HUES6 (cell line): ENCODE results near the gene RYR1.
"Not testable (repeated sequence)": the region's sequence is repeated elsewhere in the genome, so short reads cannot be mapped to it uniquely, and the experiment has no call there.

Experiments
- H3K27ac ChIP-seq: 2 replicates; pipeline ENCODE4 v1.7.0; 2013; ENCODE audit warnings: low read depth, mild to moderate bottlenecking, low read length, inconsistent platforms
- H3K27me3 ChIP-seq: 2 replicates; pipeline ENCODE4 v1.6.1; 2013; ENCODE audit warnings: low read length; ENCODE audit not compliant: control insufficient read depth, insufficient read depth
- H3K36me3 ChIP-seq: 2 replicates; pipeline ENCODE4 v1.6.1; 2013; ENCODE audit warnings: low read length; ENCODE audit not compliant: control insufficient read depth, insufficient read depth
- H3K4me1 ChIP-seq: 2 replicates; pipeline ENCODE4 v1.6.1; 2013; ENCODE audit warnings: low read length; ENCODE audit not compliant: control insufficient read depth, insufficient read depth
- H3K4me3 ChIP-seq: 2 replicates; pipeline ENCODE4 v1.5.1; 2013; ENCODE audit warnings: low read depth, low read length
- H3K9ac ChIP-seq: one replicate; pipeline ENCODE4 v1.6.1; 2013; ENCODE audit warnings: mild to moderate bottlenecking, low read length
- H3K9me3 ChIP-seq: 2 replicates; pipeline ENCODE4 v1.6.1; 2013; ENCODE audit warnings: low read depth, low read length; ENCODE audit not compliant: control insufficient read depth, insufficient read depth

Gene RYR1

DNA sequence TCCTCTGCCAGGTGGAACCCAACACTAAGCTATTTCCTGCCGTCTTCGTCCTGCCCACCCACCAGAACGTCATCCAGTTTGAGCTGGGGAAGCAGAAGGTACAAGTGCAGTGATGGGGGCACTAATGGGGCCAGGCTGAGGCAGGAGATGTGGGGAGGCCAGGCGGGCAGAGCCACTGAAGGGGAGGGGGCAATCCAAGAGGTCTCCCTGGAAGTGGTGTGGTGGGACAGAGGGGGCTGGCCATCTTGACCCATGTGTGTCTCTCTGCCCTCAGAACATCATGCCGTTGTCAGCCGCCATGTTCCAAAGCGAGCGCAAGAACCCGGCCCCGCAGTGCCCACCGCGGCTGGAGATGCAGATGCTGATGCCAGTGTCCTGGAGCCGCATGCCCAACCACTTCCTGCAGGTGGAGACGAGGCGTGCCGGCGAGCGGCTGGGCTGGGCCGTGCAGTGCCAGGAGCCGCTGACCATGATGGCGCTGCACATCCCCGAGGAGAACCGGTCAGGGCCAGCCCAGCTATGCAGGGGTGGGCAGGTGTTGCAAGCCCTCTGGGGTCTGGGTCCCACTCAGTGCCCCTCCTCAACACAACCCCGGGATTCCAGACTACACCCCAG, 49.6 kb downstream of the RYR1 start:
- H3K27me3 ChIP-seq, result no peaks in the 10 kb centered on the region
- H3K9me3 ChIP-seq, result no peaks in the 10 kb centered on the region
- H3K36me3 ChIP-seq, result peaks cover 39% of the 10 kb centered on the region
- no peak overlapping the region for H3K9ac ChIP-seq
- H3K4me3 ChIP-seq, result no peak overlapping the region
- H3K27ac ChIP-seq, result no peak overlapping the region
- no peaks in the 10 kb centered on the region for H3K4me1 ChIP-seq

DNA sequence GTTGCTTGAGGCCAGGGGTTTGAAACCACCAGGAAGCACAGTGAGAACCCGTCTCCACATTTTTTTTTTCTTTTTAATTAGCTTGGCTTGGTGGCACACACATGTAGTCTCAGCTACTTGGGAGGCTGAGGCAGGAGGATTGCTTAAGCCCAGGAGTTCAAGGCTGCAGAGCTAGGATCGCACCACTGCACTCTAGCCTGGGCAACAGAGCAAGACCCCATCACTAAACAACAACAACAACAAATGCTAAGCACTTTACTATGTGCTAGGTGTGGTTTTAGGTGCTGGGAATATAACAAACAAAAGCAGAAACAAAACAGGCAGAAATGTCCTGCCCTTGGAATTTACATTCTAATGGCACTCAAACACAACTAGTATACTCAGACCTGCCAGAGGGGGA, 51.3 kb downstream of the RYR1 start:
- Histone ChIP-seq H3K27me3 (no peaks in the 10 kb centered on the region), H3K36me3 (peaks cover 47% of the 10 kb centered on the region), H3K9me3 (no peaks in the 10 kb centered on the region), H3K4me1 (no peaks in the 10 kb centered on the region), H3K4me3 (no peak overlapping the region), H3K27ac (no peak overlapping the region), H3K9ac (no peak overlapping the region)

DNA sequence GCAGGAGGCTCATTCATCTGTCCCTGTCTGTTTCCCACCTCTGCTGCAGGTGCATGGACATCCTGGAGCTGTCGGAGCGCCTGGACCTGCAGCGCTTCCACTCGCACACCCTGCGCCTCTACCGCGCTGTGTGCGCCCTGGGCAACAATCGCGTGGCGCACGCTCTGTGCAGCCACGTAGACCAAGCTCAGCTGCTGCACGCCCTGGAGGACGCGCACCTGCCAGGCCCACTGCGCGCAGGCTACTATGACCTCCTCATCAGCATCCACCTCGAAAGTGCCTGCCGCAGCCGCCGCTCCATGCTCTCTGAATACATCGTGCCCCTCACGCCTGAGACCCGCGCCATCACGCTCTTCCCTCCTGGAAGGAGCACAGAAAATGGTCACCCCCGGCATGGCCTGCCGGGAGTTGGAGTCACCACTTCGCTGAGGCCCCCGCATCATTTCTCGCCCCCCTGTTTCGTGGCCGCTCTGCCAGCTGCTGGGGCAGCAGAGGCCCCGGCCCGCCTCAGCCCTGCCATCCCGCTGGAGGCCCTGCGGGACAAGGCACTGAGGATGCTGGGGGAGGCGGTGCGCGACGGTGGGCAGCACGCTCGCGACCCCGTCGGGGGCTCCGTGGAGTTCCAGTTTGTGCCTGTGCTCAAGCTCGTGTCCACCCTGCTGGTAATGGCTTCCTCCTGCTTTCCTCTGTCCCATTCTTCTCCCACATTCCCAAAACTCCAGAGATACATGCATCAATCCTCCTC, 52.2 kb downstream of the RYR1 start:
- Histone ChIP-seq H3K27ac (no peak overlapping the region), H3K4me3 (no peak overlapping the region), H3K36me3 (peaks cover 57% of the 10 kb centered on the region), H3K4me1 (no peaks in the 10 kb centered on the region), H3K9me3 (no peaks in the 10 kb centered on the region), H3K9ac (no peak overlapping the region), H3K27me3 (no peaks in the 10 kb centered on the region)

DNA sequence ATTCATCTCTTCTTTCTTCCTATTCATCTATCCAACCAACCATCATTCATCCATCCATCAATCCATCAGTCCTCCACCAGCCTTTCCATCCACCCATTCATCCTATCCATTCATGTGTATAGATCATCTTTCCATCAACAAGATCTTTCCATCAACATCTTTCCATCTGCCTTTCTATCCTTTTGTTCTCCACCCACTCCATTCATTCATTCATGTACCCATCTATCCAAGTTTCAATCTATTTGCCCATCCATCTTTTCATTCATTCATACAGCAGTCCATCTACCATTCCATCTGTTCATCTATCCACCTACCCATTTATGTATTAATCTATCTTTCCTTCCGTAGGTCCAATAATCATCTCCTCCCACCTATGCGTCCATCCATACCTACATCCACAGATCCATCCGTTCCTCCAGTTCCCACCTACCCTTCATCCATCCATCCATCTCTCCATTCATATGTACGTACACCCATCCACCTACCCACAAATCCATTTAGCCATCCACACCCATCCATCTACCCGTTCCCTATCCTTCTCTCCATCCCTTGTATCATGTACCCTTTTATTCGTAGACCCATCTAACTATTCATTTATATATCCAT, 53.3 kb downstream of the RYR1 start:
- Histone ChIP-seq H3K27me3 (no peaks in the 10 kb centered on the region), H3K27ac (no peak overlapping the region), H3K4me1 (no peaks in the 10 kb centered on the region), H3K4me3 (no peak overlapping the region), H3K9ac (no peak overlapping the region), H3K36me3 (peaks cover 64% of the 10 kb centered on the region), H3K9me3 (no peaks in the 10 kb centered on the region)

DNA sequence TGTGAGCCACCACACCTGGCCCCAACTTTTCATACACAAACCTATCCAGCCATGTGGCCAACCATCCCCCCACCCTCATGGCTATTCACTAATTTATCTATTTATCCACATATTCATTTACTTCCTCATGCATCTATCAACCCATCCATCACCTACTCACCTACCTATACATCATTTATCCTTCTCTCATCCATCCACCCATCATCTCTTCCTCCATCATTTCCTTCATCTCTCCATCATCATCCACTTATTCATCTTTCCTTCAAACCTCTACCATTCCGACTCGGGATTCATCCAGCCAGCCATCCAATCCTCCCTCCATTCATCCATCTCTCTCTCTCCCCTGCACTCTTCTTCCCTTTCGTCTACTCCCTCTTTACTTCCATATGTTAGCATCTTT, 54.6 kb downstream of the RYR1 start:
- Histone ChIP-seq H3K27me3 (no peaks in the 10 kb centered on the region), H3K4me3 (no peak overlapping the region), H3K9ac (no peak overlapping the region), H3K36me3 (peaks cover 60% of the 10 kb centered on the region), H3K27ac (no peak overlapping the region), H3K9me3 (no peaks in the 10 kb centered on the region), H3K4me1 (no peaks in the 10 kb centered on the region)

DNA sequence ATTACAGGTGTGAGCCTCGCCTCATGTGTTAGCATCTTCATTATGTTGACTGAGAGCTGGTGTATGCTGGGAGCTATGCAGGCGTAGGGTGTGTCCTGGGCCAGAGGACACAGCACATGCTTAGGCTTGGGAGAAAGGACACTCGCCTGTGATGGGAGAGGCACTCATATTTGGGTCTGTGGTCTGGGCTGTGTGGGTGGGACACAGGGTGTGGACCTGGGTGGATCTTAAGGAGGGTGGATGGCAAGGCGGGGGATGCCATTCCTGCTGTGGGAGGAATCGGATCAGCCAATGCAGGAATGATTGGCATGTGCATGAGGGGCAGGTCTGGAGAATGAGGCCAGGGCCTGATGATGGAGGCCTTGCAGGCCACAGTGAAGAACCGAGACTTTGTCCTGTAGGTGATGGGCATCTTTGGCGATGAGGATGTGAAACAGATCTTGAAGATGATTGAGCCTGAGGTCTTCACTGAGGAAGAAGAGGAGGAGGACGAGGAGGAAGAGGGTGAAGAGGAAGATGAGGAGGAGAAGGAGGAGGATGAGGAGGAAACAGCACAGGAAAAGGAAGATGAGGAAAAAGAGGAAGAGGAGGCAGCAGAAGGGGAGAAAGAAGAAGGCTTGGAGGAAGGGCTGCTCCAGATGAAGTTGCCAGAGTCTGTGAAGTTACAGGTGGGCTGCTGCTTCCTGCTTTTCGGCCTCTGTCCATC, 55.4 kb downstream of the RYR1 start:
- no peaks in the 10 kb centered on the region for H3K27me3 ChIP-seq
- H3K36me3 ChIP-seq, result peaks cover 57% of the 10 kb centered on the region
- no peak overlapping the region for H3K4me3 ChIP-seq
- H3K27ac ChIP-seq, result no peak overlapping the region
- H3K9me3 ChIP-seq, result no peaks in the 10 kb centered on the region
- no peak overlapping the region for H3K9ac ChIP-seq
- H3K4me1 ChIP-seq, result no peaks in the 10 kb centered on the region

DNA sequence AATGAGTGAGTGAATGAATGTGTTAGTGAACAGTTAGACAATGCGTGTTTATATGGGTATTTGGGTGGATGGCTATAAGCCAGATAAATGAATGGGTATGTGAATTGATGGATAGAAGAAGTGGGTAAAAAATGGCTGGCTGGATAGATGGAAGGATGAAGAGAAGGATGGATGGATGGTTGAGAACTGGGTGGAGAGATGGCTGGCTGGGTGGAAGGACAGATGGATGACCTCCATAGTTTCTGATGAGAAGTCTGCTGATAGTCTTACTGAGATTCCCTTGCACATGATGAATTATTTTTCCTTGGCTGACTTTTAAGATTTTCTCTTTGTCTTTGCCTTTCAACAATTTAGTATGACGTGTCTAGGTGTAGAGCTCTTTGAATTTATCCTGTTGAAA, 57.4 kb downstream of the RYR1 start:
- Histone ChIP-seq H3K36me3 (peaks cover 56% of the 10 kb centered on the region), H3K27ac (no peak overlapping the region), H3K27me3 (no peaks in the 10 kb centered on the region)

DNA sequence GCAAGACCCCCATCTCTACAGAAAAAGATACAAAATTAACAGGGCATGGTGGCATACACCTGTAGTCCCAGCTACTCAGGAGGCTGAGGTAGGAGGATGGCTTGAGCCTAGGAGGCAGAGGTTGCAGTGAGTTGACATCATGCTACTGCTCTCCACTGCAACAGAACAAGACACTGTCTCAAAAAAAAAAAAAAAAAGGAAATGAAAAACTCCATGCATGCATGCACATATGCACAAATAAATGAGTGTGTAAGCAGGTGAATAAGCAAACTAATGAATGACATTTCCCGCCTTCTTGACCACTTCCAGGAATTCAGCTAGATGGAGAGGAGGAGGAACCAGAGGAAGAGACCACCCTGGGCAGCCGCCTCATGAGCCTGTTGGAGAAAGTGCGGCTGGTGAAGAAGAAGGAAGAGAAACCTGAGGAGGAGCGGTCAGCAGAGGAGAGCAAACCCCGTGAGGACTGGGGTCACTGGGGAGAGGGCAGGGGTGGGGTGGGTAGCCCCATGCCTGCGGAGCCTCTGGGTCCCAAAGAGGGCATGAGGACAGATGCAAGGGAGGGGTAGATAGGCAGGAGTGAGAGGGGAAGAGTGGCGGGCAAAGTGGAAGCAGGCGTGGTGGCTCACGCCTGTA, 58.8 kb downstream of the RYR1 start:
- no peaks in the 10 kb centered on the region for H3K27me3 ChIP-seq
- no peak overlapping the region for H3K27ac ChIP-seq

More for the DNA sequence above, 57.4 kb downstream of the RYR1 start:
- no peak overlapping the region for H3K4me3 ChIP-seq
- peaks cover 7% of the 10 kb centered on the region for H3K4me1 ChIP-seq
- no peak overlapping the region for H3K9ac ChIP-seq
- no peaks in the 10 kb centered on the region for H3K9me3 ChIP-seq

DNA sequence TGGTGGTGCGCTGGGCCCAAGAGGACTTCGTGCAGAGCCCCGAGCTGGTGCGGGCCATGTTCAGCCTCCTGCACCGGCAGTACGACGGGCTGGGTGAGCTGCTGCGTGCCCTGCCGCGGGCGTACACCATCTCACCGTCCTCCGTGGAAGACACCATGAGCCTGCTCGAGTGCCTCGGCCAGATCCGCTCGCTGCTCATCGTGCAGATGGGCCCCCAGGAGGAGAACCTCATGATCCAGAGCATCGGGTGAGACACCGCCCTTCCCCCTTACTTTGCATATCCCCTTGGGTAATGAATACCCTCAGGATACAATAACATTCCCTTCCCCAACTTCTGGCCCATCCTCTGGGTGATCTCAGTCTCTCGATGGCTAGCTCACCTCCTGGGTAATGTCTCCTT, 60.9 kb downstream of the RYR1 start:
- Histone ChIP-seq H3K9ac (peak overlapping the region; percentile 25), H3K27me3 (no peaks in the 10 kb centered on the region), H3K27ac (peak overlapping the region; percentile 72; the same call in 1 of the 2 replicates), H3K9me3 (no peaks in the 10 kb centered on the region), H3K4me1 (peaks cover 7% of the 10 kb centered on the region), H3K4me3 (no peak overlapping the region), H3K36me3 (peaks cover 47% of the 10 kb centered on the region)

More for the DNA sequence above, 58.8 kb downstream of the RYR1 start:
- H3K36me3 ChIP-seq, result peaks cover 55% of the 10 kb centered on the region
- no peaks in the 10 kb centered on the region for H3K9me3 ChIP-seq
- no peak overlapping the region for H3K9ac ChIP-seq
- no peak overlapping the region for H3K4me3 ChIP-seq
- H3K4me1 ChIP-seq, result peaks cover 7% of the 10 kb centered on the region

DNA sequence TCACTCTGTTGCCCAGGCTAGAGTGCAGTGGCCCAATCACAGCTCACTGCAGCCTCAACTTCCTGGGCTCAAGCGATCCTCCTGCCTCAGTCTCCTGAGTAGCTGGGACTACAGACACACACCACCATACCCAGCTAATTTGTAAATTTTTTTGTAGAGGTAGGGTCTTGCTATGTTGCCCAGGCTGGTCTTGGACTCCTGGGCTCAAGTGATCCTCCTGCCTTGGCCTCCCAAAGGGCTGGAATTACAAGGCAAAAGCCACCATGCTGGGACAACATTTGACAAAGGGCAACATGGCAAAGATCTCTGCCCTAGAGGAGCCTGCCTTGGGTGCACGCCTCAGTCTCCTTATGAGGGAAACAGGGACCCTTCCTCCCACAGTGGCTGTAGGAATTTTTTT, 61.9 kb downstream of the RYR1 start:
- H3K4me3 ChIP-seq, H3K27me3 ChIP-seq, H3K4me1 ChIP-seq, H3K9me3 ChIP-seq, H3K27ac ChIP-seq, H3K9ac ChIP-seq: not testable (repeated sequence)
- H3K36me3 ChIP-seq, result peaks cover 40% of the 10 kb centered on the region
